H1 (cell line): ENCODE data around the gene ELP1. TPM values are rescaled to one million over a fixed set of nuclear protein-coding genes. Genes with fewer than 3 reads are reported as not detected.

Experiments used
- CTCF ChIA-PET: fragments of 300-600 bp; sonication (Branson Sonifier 250); formaldehyde crosslinking; loops from one replicate; lab custom pipeline; 2021; ENCODE audit not compliant: partially characterized antibody; lab: Charles Lee
- POLR2A ChIA-PET: fragments of 300-600 bp; sonication (Branson Sonifier 250); formaldehyde crosslinking; loops from one replicate; lab custom pipeline; 2021; ENCODE audit warnings: inconsistent platforms; ENCODE audit not compliant: partially characterized antibody; lab: Charles Lee
- DNase-seq, 2 experiments: peaks; one replicate each; pipeline versions ENCODE4 v3.0.0 to v3.0.0-alpha.2; 2010 to 2022; ENCODE audit warnings: low spot score in 2 of 2, low read depth in 1 of 2, mixed read lengths in 1 of 2
- FAIRE-seq: peaks from 2 replicates; lab custom pipeline; 2011; peaks lifted over from hg19 to GRCh38; lab: Jason Lieb, UNC
- H2AFZ ChIP-seq: 2 replicates; pipeline ENCODE4 v1.8.1; 2012; ENCODE audit warnings: low read length, inconsistent platforms
- H2AK5ac ChIP-seq: 2 replicates; pipeline ENCODE4 v1.6.1; 2013; ENCODE audit warnings: low read depth, low read length
- H2BK120ac ChIP-seq: replicated peaks from 2 replicates; pipeline ENCODE3; 2013; ENCODE audit warnings: low read depth, low read length, inconsistent platforms
- H2BK12ac ChIP-seq: 2 replicates; pipeline ENCODE4 v1.6.1; 2013; ENCODE audit warnings: low read depth, low read length
- H2BK15ac ChIP-seq: 2 replicates; pipeline ENCODE4 v1.6.1; 2013; ENCODE audit warnings: low read length
- H2BK20ac ChIP-seq: 2 replicates; pipeline ENCODE4 v1.6.1; 2013; ENCODE audit warnings: low read length
- H2BK5ac ChIP-seq: 2 replicates; pipeline ENCODE4 v1.6.1; 2013; ENCODE audit warnings: low read depth, low read length
- H3K14ac ChIP-seq: 2 replicates; pipeline ENCODE4 v1.6.1; 2013; ENCODE audit warnings: inconsistent platforms; ENCODE audit not compliant: insufficient read length
- H3K18ac ChIP-seq: 2 replicates; pipeline ENCODE4 v1.6.1; 2013; ENCODE audit warnings: low read length; ENCODE audit errors: extremely low read depth
- H3K23ac ChIP-seq: 2 replicates; pipeline ENCODE4 v1.6.1; 2013; ENCODE audit warnings: inconsistent platforms; ENCODE audit not compliant: insufficient read length
- H3K23me2 ChIP-seq: 2 replicates; pipeline ENCODE4 v1.6.1; 2013; ENCODE audit warnings: low read depth, low read length
- H3K27ac ChIP-seq: 2 replicates; pipeline ENCODE4 v1.6.1; 2011; ENCODE audit warnings: low read depth, low read length, inconsistent platforms
- H3K27me3 ChIP-seq, 4 experiments: replicated peaks in 1 of 4; 1 replicate in 1 of 4; 2 replicates in 3 of 4; pipeline versions ENCODE4 v1.6.1 to v1.8.1; 2011 to 2013; ENCODE audit warnings: low read length in 3 of 4, mild to moderate bottlenecking in 3 of 4, inconsistent platforms in 2 of 4, mixed read lengths in 2 of 4, moderate library complexity in 1 of 4; ENCODE audit not compliant: control insufficient read depth in 3 of 4, insufficient read depth in 3 of 4; ENCODE audit errors: extremely low read depth in 1 of 4
- H3K36me3 ChIP-seq, 4 experiments: 2 replicates each; pipeline versions ENCODE4 v1.6.1 to v1.8.1; 2011 to 2013; ENCODE audit warnings: mild to moderate bottlenecking in 4 of 4, low read length in 3 of 4, moderate library complexity in 2 of 4, control low read depth in 1 of 4, inconsistent platforms in 1 of 4; ENCODE audit not compliant: insufficient read depth in 4 of 4, control insufficient read depth in 2 of 4
- H3K4ac ChIP-seq: replicated peaks from 2 replicates; pipeline ENCODE3; 2013; ENCODE audit warnings: low read length, low read depth, mixed read lengths, inconsistent platforms; ENCODE audit not compliant: insufficient read length
- H3K4me1 ChIP-seq, 4 experiments: replicated peaks in 1 of 4; 1 replicate in 1 of 4; 2 replicates in 3 of 4; pipeline versions ENCODE4 v1.6.1 to v1.8.1; 2011 to 2013; ENCODE audit warnings: low read length in 3 of 4, inconsistent platforms in 2 of 4, mixed read lengths in 1 of 4; ENCODE audit not compliant: insufficient read depth in 4 of 4, control insufficient read depth in 3 of 4
- H3K4me2 ChIP-seq, 2 experiments: 2 replicates each; pipeline versions ENCODE4 v1.6.1 to v1.8.1; 2011 to 2013; ENCODE audit warnings: low read depth in 2 of 2, low read length in 2 of 2, control low read depth in 1 of 2, inconsistent platforms in 1 of 2, mild to moderate bottlenecking in 1 of 2; ENCODE audit not compliant: insufficient read depth in 1 of 2
- H3K4me3 ChIP-seq, 4 experiments: fragments of 200-600, 300-600 bp in 1 of 4; sonication (generic), shearing (Covaris generic), sonication (Bioruptor Twin) in 1 of 4; 2 replicates each; pipeline versions ENCODE4 v1.5.1 to v1.8.1; 2011 to 2016; ENCODE audit warnings: low read length in 4 of 4, low read depth in 3 of 4, control low read depth in 2 of 4, inconsistent platforms in 2 of 4, mild to moderate bottlenecking in 2 of 4, mixed read lengths in 1 of 4, moderate library complexity in 1 of 4; ENCODE audit not compliant: insufficient read depth in 2 of 4; ENCODE audit errors: extremely low read depth in 1 of 4
- H3K56ac ChIP-seq: replicated peaks from 2 replicates; pipeline ENCODE3; 2013; ENCODE audit warnings: low read depth, mild to moderate bottlenecking, mixed read lengths, low read length, inconsistent platforms; ENCODE audit not compliant: insufficient read length
- H3K79me1 ChIP-seq: 2 replicates; pipeline ENCODE4 v1.6.1; 2013; ENCODE audit warnings: low read depth, low read length, control low read depth
- H3K79me2 ChIP-seq, 2 experiments: 2 replicates each; pipeline versions ENCODE4 v1.6.1 to v1.8.1; 2012 to 2013; ENCODE audit warnings: low read length in 2 of 2, mild to moderate bottlenecking in 2 of 2, inconsistent platforms in 1 of 2; ENCODE audit not compliant: insufficient read depth in 2 of 2, control insufficient read depth in 1 of 2
- H3K9ac ChIP-seq, 4 experiments: replicated peaks in 1 of 4; 1 replicate in 1 of 4; 2 replicates in 3 of 4; pipeline versions ENCODE4 v1.6.1 to v1.8.1; 2011 to 2013; ENCODE audit warnings: low read depth in 3 of 4, low read length in 3 of 4, control low read depth in 2 of 4, mild to moderate bottlenecking in 2 of 4, moderate library complexity in 2 of 4, inconsistent platforms in 1 of 4; ENCODE audit errors: extremely low read depth in 1 of 4
- H3K9me3 ChIP-seq, 2 experiments: 2 replicates each; pipeline versions ENCODE4 v1.6.1 to v1.8.1; 2012 to 2013; ENCODE audit warnings: mild to moderate bottlenecking in 2 of 2, moderate library complexity in 2 of 2, control low read depth in 1 of 2, inconsistent platforms in 1 of 2, low read depth in 1 of 2, low read length in 1 of 2, mixed read lengths in 1 of 2; ENCODE audit not compliant: insufficient read depth in 2 of 2
- H4K20me1 ChIP-seq, 2 experiments: replicated peaks in 1 of 2; 2 replicates each; pipeline versions ENCODE3 to v1.8.1; 2011 to 2013; ENCODE audit warnings: inconsistent platforms in 2 of 2, low read length in 2 of 2, mild to moderate bottlenecking in 1 of 2; ENCODE audit not compliant: insufficient read depth in 2 of 2, control insufficient read depth in 1 of 2
- H4K5ac ChIP-seq: 2 replicates; pipeline ENCODE4 v1.6.1; 2013; ENCODE audit warnings: low read length, low read depth, mixed read lengths, inconsistent platforms; ENCODE audit not compliant: insufficient read length
- H4K8ac ChIP-seq: 2 replicates; pipeline ENCODE4 v1.8.0; 2013; ENCODE audit warnings: mild to moderate bottlenecking, moderate library complexity, low read length, inconsistent platforms; ENCODE audit not compliant: insufficient read depth; ENCODE audit errors: extremely low read depth
- H4K91ac ChIP-seq: replicated peaks from 2 replicates; pipeline ENCODE3; 2013; ENCODE audit warnings: low read length, mixed read lengths, inconsistent platforms; ENCODE audit not compliant: insufficient read length
- ASH2L ChIP-seq: fragments of 200-600, 300-600 bp; sonication (generic); IDR thresholded peaks from one replicate; pipeline ENCODE4 v1.7.1; 2017; ENCODE audit warnings: low read length
- BRCA1 ChIP-seq: IDR thresholded peaks from 2 replicates; pipeline ENCODE4 v1.6.1; 2012; ENCODE audit warnings: low read depth, low read length, improper control_type of control experiment
- E2F6 ChIP-seq: IDR thresholded peaks from 2 replicates; pipeline ENCODE4 v1.6.1; 2012; ENCODE audit warnings: inconsistent platforms
- GTF2F1 ChIP-seq: IDR thresholded peaks from 2 replicates; pipeline ENCODE4 v1.6.1; 2012; ENCODE audit warnings: low read depth, low read length, improper control_type of control experiment, borderline replicate concordance
- JUN ChIP-seq: IDR thresholded peaks from 2 replicates; pipeline ENCODE4 v1.6.1; 2011; ENCODE audit warnings: low read depth, mild to moderate bottlenecking, improper control_type of control experiment, low read length
- WGBS, 2 experiments: shearing (Covaris generic) in 1 of 2; methylation state at CpG; one replicate each; pipeline versions ENCODE4 v1.1.6 to v1.1.7; 2013 to 2015; ENCODE audit warnings: low lambda C conversion rate in 2 of 2, mixed read lengths in 2 of 2, inconsistent platforms in 1 of 2, low coverage in 1 of 2, missing lambda C conversion rate in 1 of 2; ENCODE audit not compliant: insufficient replicate concordance in 2 of 2, insufficient coverage in 1 of 2, insufficient read length in 1 of 2; ENCODE audit errors: extremely low coverage in 1 of 2, missing lambda C conversion rate in 1 of 2; 5-methylcytosine and 5-hydroxymethylcytosine counted together
- polyA plus RNA-seq, 7 experiments: library from polyadenylated mRNA; depleted of rRNA in 3 of 7; stranded (reverse) in 5 of 7; unstranded in 2 of 7; fragments of >200 nt in 5 of 7; fragments of 200-250 nt in 2 of 7; gene quantifications; 1 replicate in 5 of 7; 2 replicates in 1 of 7; 4 replicates in 1 of 7; pipeline versions ENCODE4 v1.2.1 to v1.2.3, GENCODE V29; 2011 to 2013; ENCODE audit warnings: missing spikeins in 2 of 7, mixed read lengths in 2 of 7
- total RNA-seq: library from RNA; stranded (reverse); fragmentation: NEBNext Ultra II Directional; extraction: Animal tissue kit (Norgen Biotek cat#: 25700); gene quantifications from 2 replicates; pipeline ENCODE4 v1.2.1, GENCODE V29; 2021
- TF ChIP-seq, protein P1 (sequence below), 3 experiments: IDR thresholded peaks; 1 replicate in 2 of 3; 2 replicates in 1 of 3; pipeline versions ENCODE4 v1.5.1 to v1.6.1; 2011; ENCODE audit warnings: low read length in 3 of 3, mild to moderate bottlenecking in 3 of 3, inconsistent platforms in 2 of 3, low read depth in 1 of 3, moderate library complexity in 1 of 3; ENCODE audit not compliant: insufficient read depth in 1 of 3; ENCODE audit errors: control extremely low read depth in 1 of 3

The ELP1 gene
- total and polyA plus RNA-seq, 2 of the 8 experiments (the other 6 are each of a cell fraction or from before 2014, with no cell fraction given) = 13.9 to 31.3 TPM

DNA sequence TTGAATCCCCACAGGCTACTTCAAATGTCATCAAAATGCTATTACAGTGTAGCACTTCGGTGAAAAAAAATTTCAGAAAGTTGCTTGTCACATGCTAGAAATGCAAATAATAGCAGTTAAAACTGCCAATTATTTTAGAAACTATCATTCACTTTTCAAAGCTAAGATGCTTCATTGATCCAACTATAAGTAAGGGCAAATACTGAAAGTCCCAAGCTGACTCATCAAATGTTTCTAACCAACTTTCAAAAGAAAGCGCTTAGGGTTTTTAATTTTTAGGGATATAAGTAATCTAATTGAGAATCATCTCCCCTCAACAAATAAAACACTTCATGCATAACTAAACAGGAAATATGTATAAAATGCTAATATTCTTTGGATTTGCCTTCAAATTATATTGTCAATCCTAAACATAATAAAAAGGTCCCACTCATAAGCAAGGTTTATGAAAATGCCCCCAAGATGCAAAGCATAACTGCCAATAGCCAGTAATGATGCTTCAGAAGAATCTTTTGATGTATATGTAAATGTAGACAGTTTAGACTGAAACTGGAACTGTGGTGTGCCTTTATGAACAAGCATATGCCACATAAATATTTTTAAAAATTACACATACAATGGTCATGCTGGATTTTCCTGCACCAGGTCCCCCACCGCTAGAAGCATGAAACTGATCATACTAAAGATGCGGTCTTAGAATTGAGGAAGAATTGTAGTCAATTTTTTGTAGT lies 59.7 kb downstream of the ELP1 start:
- H4K8ac ChIP-seq = no peak overlapping the region
- H3K14ac ChIP-seq = no peak overlapping the region
- H2BK20ac ChIP-seq = no peak overlapping the region
- no peak overlapping the region for H4K91ac ChIP-seq
- no peaks in the 10 kb centered on the region for H3K79me2 ChIP-seq
- no peak overlapping the region for H3K27ac ChIP-seq
- no peak overlapping the region for H2BK5ac ChIP-seq
- H2BK120ac ChIP-seq = no peak overlapping the region
- no peak overlapping the region for H3K9ac ChIP-seq
- no peak overlapping the region for H3K4me3 ChIP-seq
- H3K4me2 ChIP-seq = no peak overlapping the region
- H2AFZ ChIP-seq = no peak overlapping the region
- no peaks in the 10 kb centered on the region for H3K27me3 ChIP-seq
- peaks cover 0 to 1% of the 10 kb centered on the region in 2 experiments for H4K20me1 ChIP-seq
- TF ChIP-seq GTF2F1 (no peak), E2F6 (no peak), JUN (no peak), BRCA1 (no peak), ASH2L (no peak)
- TF ChIP-seq, protein P1, sequence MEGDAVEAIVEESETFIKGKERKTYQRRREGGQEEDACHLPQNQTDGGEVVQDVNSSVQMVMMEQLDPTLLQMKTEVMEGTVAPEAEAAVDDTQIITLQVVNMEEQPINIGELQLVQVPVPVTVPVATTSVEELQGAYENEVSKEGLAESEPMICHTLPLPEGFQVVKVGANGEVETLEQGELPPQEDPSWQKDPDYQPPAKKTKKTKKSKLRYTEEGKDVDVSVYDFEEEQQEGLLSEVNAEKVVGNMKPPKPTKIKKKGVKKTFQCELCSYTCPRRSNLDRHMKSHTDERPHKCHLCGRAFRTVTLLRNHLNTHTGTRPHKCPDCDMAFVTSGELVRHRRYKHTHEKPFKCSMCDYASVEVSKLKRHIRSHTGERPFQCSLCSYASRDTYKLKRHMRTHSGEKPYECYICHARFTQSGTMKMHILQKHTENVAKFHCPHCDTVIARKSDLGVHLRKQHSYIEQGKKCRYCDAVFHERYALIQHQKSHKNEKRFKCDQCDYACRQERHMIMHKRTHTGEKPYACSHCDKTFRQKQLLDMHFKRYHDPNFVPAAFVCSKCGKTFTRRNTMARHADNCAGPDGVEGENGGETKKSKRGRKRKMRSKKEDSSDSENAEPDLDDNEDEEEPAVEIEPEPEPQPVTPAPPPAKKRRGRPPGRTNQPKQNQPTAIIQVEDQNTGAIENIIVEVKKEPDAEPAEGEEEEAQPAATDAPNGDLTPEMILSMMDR (IDR thresholded peaks at IDR 0.05; ENCODE audit: control extremely low read depth in 1 of 3, insufficient read depth in 1 of 3, low read depth in 1 of 3, low read length in 3 of 3) = no peak
- no peak overlapping the region for H2BK12ac ChIP-seq
- no peak overlapping the region for H2BK15ac ChIP-seq
- H3K23ac ChIP-seq = no peak overlapping the region
- H3K23me2 ChIP-seq = no peaks in the 10 kb centered on the region
- H3K4me1 ChIP-seq = no peaks in the 10 kb centered on the region
- H3K79me1 ChIP-seq = no peaks in the 10 kb centered on the region
- no peak overlapping the region for H4K5ac ChIP-seq
- no peak overlapping the region for H3K4ac ChIP-seq
- no peak overlapping the region for H3K18ac ChIP-seq
- no peak overlapping the region for H2AK5ac ChIP-seq
- FAIRE-seq (no peak), DNase-seq (no peak)
- ChIA-PET CTCF (interaction anchor here (0.7 to 1.3 kb wide), 5 partner anchors 10 to 761 kb away, joined by 3 to 7 read pairs (median 3); no protein-coding TSS in a partner anchor), POLR2A (interaction anchor here (0.7 kb wide), 1 partner anchor 69 kb away, joined by 3 read pairs; no protein-coding TSS in a partner anchor)
- H3K56ac ChIP-seq = no peak overlapping the region
- WGBS, 2 experiments = 96% methylated on average over 4 of the region's 4 CpGs; no CpG with 5 or more reads in 1 of the 2 experiments
- H3K36me3 ChIP-seq = peaks cover 5 to 38% (median 24%) of the 10 kb centered on the region in 4 experiments; a peak in 7 of 8 replicates
- H3K9me3 ChIP-seq = no peaks in the 10 kb centered on the region
